HG03097 (cell line): ENCODE data around the gene CDH1.

ENCODE experiments used
- ATAC-seq: cut with Tn5 transposase; IDR thresholded peaks from one replicate; pipeline ENCODE4 v1.9.1; 2021; ENCODE audit not compliant: unreplicated experiment, low FRiP score

The CDH1 gene

GRCh38 chr16:68731637-68732036 is 5.5 kb upstream of the CDH1 start:
- no peak for ATAC-seq

- no peak for ATAC-seq
Measured at GRCh38 chr16:68732042-68732680, 4.9 kb upstream of the CDH1 start.

- no peak for ATAC-seq
Measured at GRCh38 chr16:68732741-68733399, 4.2 kb upstream of the CDH1 start.

GRCh38 chr16:68733570-68733969 is 3.5 kb upstream of the CDH1 start:
- ATAC-seq = no peak

- no peak for ATAC-seq
Measured at GRCh38 chr16:68734782-68735181, 2.3 kb upstream of the CDH1 start.

GRCh38 chr16:68736561-68736960 is 531 bp upstream of the CDH1 start:
- no peak for ATAC-seq

GRCh38 chr16:68737730-68738629 is 888 bp downstream of the CDH1 start:
- no peak for ATAC-seq

- ATAC-seq = no peak
Measured at GRCh38 chr16:68739964-68740627, 3.0 kb downstream of the CDH1 start.

GRCh38 chr16:68740628-68741346 is 3.7 kb downstream of the CDH1 start:
- no peak for ATAC-seq

GRCh38 chr16:68743664-68744063 is 6.6 kb downstream of the CDH1 start:
- no peak for ATAC-seq

- ATAC-seq = no peak
Measured at GRCh38 chr16:68744744-68745280, 7.7 kb downstream of the CDH1 start.

- ATAC-seq = no peak
Measured at GRCh38 chr16:68746951-68747350, 9.9 kb downstream of the CDH1 start.

- ATAC-seq = no peak
Measured at GRCh38 chr16:68749432-68749831, 12.3 kb downstream of the CDH1 start.

- ATAC-seq = no peak
Measured at GRCh38 chr16:68750193-68750695, 13.2 kb downstream of the CDH1 start.

- no peak for ATAC-seq
Measured at GRCh38 chr16:68751160-68751559, 14.1 kb downstream of the CDH1 start.

GRCh38 chr16:68752602-68753001 is 15.5 kb downstream of the CDH1 start:
- no peak for ATAC-seq

GRCh38 chr16:68754084-68754792 is 17.1 kb downstream of the CDH1 start:
- no peak for ATAC-seq

GRCh38 chr16:68756239-68756915 is 19.3 kb downstream of the CDH1 start:
- ATAC-seq = peak; percentile 66

GRCh38 chr16:68757625-68757935 is 20.5 kb downstream of the CDH1 start:
- no peak for ATAC-seq
